GM19463 (cell line): Measurements from ENCODE around the gene POLRMT.
"Not testable (repeated sequence)": the region's sequence is repeated elsewhere in the genome, so short reads cannot be mapped to it uniquely, and the experiment has no call there.

ENCODE experiments used
- ATAC-seq: cut with Tn5 transposase; IDR thresholded peaks from one replicate; pipeline ENCODE4 v1.9.1; 2021; ENCODE audit warnings: mild to moderate bottlenecking, moderate library complexity; ENCODE audit not compliant: unreplicated experiment

The POLRMT gene

GRCh38 chr19:613732-614567, 19.4 kb downstream of the POLRMT start:
- no peak for ATAC-seq

DNA sequence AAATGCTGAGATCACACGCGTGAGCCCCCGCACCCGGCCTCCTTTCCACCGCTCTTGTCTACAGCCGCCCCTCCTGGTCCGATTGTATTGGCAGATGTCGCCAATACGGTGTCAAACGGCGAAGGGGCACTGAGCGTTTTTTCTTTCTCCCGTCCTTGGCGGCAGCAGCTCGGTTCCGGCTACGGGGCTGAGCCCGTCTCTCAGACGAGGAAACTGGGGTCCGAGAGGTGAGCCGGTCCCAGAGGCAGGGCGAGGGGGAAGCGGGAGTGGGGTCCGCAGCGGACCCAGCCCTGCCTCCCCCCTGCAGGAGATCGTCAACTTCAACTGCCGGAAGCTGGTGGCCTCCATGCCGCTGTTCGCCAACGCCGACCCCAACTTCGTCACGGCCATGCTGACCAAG, 20.4 kb downstream of the POLRMT start:
- no peak for ATAC-seq

DNA sequence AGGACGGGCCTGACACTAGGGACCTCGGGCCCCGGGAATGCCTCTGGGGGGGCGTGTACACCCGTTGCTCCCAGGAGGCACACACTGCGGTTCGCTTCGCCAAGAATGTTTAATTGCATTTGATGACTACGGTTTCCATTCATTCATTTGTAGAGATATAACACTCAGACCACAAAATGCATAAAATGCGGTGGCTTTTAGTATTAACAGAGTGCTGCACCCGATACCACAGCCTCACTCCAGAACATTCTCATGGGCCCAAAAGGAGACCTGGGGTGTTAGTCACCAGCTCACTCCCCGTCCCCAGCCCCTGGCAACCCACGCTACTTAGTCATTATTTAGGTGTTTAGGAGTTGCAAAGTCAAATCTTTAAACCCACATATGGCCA, 21.9 kb downstream of the POLRMT start:
- ATAC-seq: no peak

DNA sequence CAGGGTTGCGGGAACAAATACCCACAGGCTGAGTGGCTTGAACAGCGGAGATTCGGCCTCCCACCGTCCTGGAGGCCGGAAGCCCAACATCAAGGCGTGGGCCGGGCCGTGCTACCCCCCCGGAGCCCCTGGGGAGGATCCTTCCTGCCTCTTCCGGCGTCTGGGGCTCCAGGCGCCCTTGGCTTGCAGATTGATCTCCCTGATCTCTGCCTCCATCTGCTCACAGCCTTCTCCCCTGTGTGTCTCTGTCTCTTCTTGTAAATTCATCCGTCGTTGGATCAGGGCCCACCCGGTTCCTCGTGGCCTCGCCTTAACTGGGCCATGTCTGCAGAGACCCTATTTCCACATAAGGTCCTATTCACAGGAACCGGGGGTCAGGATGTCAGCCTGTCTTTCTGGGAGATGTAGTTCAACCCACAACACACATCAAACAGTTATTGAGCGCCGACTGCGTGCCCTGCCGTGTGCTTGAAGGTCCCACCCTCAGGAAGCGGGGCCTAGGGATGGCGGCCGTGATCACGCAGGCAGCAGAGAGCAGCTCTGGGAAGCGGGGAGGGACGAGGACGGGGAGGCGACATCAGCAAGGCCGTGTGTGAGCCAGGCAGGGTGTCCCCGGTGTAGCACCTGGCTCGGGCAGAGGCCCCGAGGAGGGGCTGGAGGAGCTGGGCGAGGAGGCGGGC, 22.4 kb downstream of the POLRMT start:
- ATAC-seq: no peak

DNA sequence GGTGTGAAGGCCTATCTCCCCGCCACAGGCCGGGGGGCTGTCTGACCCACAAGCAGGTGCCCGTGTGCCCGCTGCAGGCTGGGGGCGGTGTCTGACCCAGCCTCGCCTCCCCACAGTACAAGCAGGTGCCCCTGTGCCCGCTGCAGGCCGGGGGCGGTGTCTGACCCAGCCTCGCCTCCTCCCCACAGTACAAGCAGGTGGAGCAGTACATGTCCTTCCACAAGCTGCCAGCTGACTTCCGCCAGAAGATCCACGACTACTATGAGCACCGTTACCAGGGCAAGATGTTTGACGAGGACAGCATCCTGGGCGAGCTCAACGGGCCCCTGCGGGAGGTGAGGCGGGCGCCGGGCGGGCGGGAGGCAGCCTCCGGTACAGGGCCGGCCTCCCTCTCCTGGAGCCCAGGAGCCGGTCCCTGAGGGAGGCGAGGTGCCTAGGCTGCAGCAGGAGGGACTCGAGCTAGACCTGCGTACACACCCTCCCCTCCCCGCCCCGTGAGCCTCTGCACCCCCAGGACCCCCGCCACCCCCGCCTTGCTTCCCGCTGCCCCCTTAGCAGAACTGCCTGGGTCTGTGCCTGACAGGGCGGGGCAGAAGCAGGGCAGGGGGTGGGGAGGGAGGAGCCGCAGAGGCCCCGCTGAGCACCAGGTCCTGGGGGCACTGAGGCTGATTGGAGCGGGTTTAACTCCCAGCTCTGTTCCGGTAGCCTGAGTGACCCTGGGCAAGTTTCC, 23.1 kb downstream of the POLRMT start:
- ATAC-seq: no peak

DNA sequence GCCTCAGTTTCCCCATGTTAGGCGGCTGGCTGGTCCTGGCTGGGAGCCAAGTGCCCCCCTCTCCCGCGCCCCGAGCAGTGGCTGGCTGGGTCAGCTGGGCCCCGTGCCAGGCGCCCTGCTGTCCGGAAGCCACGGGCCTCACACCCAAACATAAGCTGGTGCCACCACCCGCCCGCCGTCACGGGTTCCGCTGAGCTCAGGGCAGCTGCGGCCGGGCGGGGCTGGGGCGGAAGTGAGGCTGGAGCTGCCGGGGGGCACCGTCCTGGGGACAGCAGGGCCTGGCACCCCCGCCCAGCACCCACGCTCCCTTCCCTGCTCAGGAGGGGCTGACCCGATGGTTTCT, 24.4 kb downstream of the POLRMT start:
- no peak for ATAC-seq

DNA sequence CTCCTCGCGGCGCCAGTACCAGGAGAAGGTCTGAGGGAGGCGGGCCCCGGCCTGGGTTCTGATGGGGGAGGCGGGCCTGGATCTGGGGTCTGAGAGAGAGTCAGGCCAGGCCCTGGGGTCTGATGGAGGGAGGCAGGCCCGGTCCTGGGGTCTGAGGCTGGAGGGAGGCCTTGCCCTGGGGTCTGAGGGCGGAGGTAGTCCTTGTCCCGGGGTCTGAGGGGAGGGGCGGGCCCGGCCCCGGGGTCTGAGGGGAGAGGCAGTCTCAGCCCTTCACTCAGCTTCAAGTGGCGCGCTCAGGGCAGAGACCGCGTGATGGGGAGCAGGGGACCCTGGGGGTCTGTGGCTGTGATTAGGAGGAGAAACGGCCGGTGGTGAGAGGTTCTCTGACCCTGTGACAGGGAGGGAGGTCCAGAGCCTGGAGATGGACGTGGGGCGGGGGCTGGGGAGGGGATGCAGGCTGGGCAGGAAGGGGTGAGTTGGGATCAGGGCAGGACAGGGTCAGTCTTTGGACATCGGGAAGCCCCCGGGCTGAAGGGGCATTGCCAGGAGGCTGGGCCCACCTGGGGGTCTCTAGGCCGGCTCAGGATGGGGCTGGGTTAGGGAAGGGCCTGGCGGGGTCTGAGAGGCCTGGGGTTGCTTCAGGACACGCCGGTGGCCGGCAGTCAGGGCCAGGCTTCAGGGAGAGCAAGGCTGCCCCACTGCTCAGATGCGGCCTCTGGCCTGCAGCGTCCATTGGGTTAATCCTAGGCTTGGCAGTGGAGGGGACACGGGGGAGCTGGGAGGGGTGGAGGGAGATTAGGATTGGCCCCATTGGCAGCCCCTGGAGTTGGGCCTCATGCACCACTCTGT, 25.0 kb downstream of the POLRMT start:
- no peak for ATAC-seq

- ATAC-seq: no peak
Measured at GRCh38 chr19:607301-608154, 25.8 kb downstream of the POLRMT start.

DNA sequence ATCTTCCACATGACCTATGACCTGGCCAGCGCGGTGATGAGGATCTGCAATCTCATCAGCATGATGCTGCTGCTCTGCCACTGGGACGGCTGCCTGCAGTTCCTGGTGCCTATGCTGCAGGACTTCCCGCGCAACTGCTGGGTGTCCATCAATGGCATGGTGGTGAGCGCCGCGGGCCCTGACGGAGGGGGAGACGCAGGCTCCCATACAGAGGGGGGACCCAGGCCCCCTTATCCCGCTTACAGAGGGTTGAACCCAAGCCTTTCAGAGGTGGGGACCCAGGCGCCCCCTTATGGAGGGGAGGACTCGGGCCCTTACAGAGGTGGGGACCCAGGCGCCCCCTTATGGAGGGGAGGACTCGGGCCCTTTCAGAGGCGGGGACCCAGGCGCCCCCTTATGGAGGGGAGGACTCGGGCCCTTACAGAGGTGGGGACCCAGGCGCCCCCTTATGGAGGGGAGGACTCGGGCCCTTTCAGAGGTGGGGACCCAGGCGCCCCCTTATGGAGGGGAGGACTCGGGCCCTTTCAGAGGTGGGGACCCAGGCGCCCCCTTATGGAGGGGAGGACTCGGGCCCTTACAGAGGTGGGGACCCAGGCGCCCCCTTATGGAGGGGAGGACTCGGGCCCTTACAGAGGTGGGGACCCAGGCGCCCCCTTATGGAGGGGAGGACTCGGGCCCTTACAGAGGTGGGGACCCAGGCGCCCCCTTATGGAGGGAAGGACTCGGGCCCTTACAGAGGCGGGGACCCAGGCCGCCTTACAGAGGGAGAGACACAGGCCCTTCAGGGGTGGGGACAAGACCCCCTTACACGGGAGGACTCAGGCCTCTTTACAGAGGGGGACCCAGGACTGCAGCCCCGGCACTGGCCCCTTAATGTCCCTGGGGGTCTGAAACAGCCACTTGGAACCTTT, 28.0 kb downstream of the POLRMT start:
- ATAC-seq: not testable (repeated sequence)

GRCh38 chr19:604355-604754, 29.0 kb downstream of the POLRMT start:
- ATAC-seq: no peak

- ATAC-seq: not testable (repeated sequence)
Measured at GRCh38 chr19:603779-604178, 29.6 kb downstream of the POLRMT start.

DNA sequence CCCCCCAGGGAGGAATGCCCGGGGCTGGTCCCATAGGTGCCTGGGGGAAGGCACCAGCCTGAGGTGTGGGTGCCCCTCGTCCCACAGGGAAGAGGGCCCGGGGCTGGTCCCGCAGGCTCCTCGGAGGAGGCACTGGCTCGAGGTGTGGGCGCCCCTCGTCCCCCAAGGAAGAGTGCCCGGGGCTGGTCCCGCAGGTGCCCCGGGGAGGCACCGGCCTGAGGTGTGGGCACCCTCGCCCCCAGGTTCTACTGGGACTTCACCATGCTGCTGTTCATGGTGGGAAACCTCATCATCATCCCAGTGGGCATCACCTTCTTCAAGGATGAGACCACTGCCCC, 30.1 kb downstream of the POLRMT start:
- not testable (repeated sequence) for ATAC-seq

- ATAC-seq: no peak
Measured at GRCh38 chr19:602391-603301, 30.7 kb downstream of the POLRMT start.

- no peak for ATAC-seq
Measured at GRCh38 chr19:601790-602189, 31.5 kb downstream of the POLRMT start.

DNA sequence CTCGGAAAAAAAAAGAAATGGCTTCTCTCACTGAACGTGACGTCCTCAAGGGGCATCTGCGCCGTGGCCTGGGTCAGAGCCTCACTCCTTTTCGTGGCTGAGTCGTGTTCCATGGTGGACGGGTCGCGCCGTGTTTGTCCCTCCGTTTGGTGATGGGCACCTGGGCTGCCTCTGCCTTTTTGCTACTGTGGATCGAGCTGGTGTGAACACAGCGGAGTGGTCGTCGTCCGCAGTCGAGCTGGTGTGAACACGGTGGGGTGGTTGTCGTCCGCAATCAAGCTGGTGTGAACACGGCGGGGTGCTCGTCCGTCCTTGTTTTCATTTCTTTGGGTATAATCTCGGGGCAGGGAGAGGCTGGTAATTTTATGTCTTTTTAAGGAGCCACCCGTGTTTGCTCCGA, 32.0 kb downstream of the POLRMT start:
- ATAC-seq: no peak

DNA sequence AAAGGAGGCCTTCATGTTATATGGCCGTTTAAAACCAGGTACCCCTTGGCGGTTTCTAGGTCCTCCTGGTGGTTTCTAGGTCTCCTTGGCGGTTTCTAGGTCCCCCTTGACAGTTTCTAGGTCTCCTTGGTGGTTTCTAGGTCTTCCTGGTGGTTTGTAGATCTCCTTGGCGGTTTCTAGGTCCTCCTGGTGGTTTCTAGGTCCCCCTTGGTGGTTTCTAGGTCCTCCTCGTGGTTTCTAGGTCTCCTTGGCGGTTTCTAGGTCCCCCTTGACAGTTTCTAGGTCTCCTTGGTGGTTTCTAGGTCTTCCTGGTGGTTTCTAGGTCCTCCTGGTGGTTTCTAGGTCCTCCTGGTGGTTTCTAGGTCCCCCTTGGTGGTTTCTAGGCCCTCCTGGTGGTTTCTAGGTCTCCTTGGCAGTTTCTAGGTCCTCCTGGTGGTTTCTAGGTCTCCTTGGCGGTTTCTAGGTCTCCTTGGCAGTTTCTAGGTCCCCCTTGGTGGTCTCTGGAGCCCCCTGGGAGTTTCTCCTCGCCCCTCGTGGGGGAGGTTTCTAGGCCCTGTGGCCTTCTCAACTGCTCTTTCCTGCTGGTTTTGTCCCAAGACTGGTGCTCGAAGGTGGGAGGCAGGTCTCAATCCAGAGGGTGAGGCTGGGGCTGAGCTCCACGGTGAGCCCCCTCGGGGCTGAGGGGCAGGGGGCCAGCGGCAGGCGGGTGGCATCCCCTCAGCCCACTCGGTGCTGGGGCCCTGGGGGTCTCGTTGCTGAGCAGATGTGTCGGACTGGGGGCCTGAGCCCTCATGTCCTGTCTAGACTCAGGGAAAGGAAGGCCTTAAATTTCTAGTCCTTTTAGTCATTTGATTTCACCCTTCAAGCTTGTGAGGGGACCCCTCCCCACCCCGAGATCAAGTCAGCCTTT, 35.7 kb downstream of the POLRMT start:
- no peak for ATAC-seq

- ATAC-seq: no peak
Measured at GRCh38 chr19:596263-596655, 37.1 kb downstream of the POLRMT start.
